BJ (cell line): ENCODE data around the gene SMYD3. TPM values are rescaled to one million over a fixed set of nuclear protein-coding genes. Genes with fewer than 3 reads are reported as not detected.

Experiments used
- CTCF ChIA-PET: fragments of 350-600 bp; formaldehyde crosslinking; extraction: SDS; loops from one replicate; lab custom pipeline; 2021; ENCODE audit warnings: antibody characterized with exemption, inconsistent platforms; lab: Yijun Ruan, JAX
- POLR2A ChIA-PET: fragments of 300-600 bp; sonication (Branson Sonifier 250); formaldehyde crosslinking; extraction: SDS; loops from one replicate; lab custom pipeline; 2021; ENCODE audit warnings: antibody characterized with exemption; lab: Charles Lee
- DNase-seq: peaks from one replicate; pipeline ENCODE4 v3.0.0-alpha.2; 2011; ENCODE audit warnings: low read depth
- H3K27me3 ChIP-seq: 2 replicates; pipeline ENCODE4 v1.6.0; 2011; ENCODE audit warnings: low read length; ENCODE audit not compliant: control insufficient read depth, insufficient read depth
- H3K36me3 ChIP-seq: 2 replicates; pipeline ENCODE4 v1.5.1; 2011; ENCODE audit warnings: low read length; ENCODE audit not compliant: control insufficient read depth, insufficient read depth
- H3K4me3 ChIP-seq: 2 replicates; pipeline ENCODE4 v1.5.1; 2011; ENCODE audit warnings: low read depth, mild to moderate bottlenecking, control low read depth, low read length
- CTCF ChIP-seq: IDR thresholded peaks from 2 replicates; pipeline ENCODE4 v1.5.1; 2011; ENCODE audit warnings: low read depth, mild to moderate bottlenecking, control low read depth, inconsistent platforms, low read length, moderate library complexity; ENCODE audit not compliant: insufficient read depth
- polyA plus RNA-seq: library from polyadenylated mRNA; depleted of rRNA; stranded (reverse); fragments of >200 nt; gene quantifications from 2 replicates; pipeline ENCODE4 v1.2.3, GENCODE V29; 2011

The SMYD3 gene
- polyA plus RNA-seq, 1 experiment = 26.1 TPM

- Histone ChIP-seq H3K36me3 (no peaks in the 10 kb centered on the region; the same call in 1 of the 2 replicates), H3K4me3 (no peak overlapping the region), H3K27me3 (no peaks in the 10 kb centered on the region)
- ChIA-PET POLR2A (no interaction called here), CTCF (interaction anchor here (0.7 to 1.5 kb wide), 3 partner anchors 10 to 33 kb away, joined by 3 to 4 read pairs (median 4); no protein-coding TSS in a partner anchor)
- TF ChIP-seq CTCF = no peak
- DNase-seq = no peak
Observed at GRCh38 chr1:245921417-245921816, 585.7 kb downstream of the SMYD3 start.

- Histone ChIP-seq H3K36me3 (peaks cover 2% of the 10 kb centered on the region; the same call in 1 of the 2 replicates), H3K27me3 (no peaks in the 10 kb centered on the region)
Observed at GRCh38 chr1:245917403-245917802, 589.7 kb downstream of the SMYD3 start.

GRCh38 chr1:245915841-245916240 lies 591.2 kb downstream of the SMYD3 start:
- Histone ChIP-seq H3K36me3 (peaks cover 2% of the 10 kb centered on the region; the same call in 1 of the 2 replicates), H3K27me3 (no peaks in the 10 kb centered on the region), H3K4me3 (no peak overlapping the region)
- DNase-seq = no peak
- POLR2A ChIA-PET = no interaction called here
- CTCF ChIA-PET = interaction anchor here (0.5 kb wide), 1 partner anchor 831 kb away, joined by 3 read pairs; no protein-coding TSS in a partner anchor
- no peak for TF ChIP-seq CTCF

More at GRCh38 chr1:245917403-245917802, 589.7 kb downstream of the SMYD3 start:
- H3K4me3 ChIP-seq = no peak overlapping the region
- no peak for TF ChIP-seq CTCF
- CTCF ChIA-PET = no interaction called here
- POLR2A ChIA-PET = no interaction called here
- DNase-seq = no peak

- Histone ChIP-seq H3K4me3 (no peak overlapping the region), H3K27me3 (no peaks in the 10 kb centered on the region), H3K36me3 (peaks cover 2% of the 10 kb centered on the region; the same call in 1 of the 2 replicates)
- DNase-seq = no peak
- ChIA-PET CTCF (no interaction called here), POLR2A (no interaction called here)
- no peak for TF ChIP-seq CTCF
Observed at GRCh38 chr1:245915406-245915805, 591.7 kb downstream of the SMYD3 start.

- H3K4me3 ChIP-seq = no peak overlapping the region
- H3K27me3 ChIP-seq = no peaks in the 10 kb centered on the region
- TF ChIP-seq CTCF = no peak
- DNase-seq = no peak
- POLR2A ChIA-PET = no interaction called here
- no peaks in the 10 kb centered on the region for H3K36me3 ChIP-seq
- CTCF ChIA-PET = no interaction called here
Observed at GRCh38 chr1:245908543-245908942, 598.5 kb downstream of the SMYD3 start.
